GM21423 (cell line): ENCODE results near the gene PEA15.
A peak's percentile ranks its signal among the peaks of the same experiment; 100 is the strongest.

ENCODE experiments used
- ATAC-seq: cut with Tn5 transposase; IDR thresholded peaks from one replicate; pipeline ENCODE4 v1.9.1; 2021; ENCODE audit warnings: mild to moderate bottlenecking, moderate library complexity; ENCODE audit not compliant: unreplicated experiment

The PEA15 gene

GRCh38 chr1:160236806-160237205 lies 31.6 kb downstream of the PEA15 start:
- no peak for ATAC-seq

GRCh38 chr1:160237558-160237957 lies 32.4 kb downstream of the PEA15 start:
- ATAC-seq: no peak

GRCh38 chr1:160238408-160238807 lies 33.2 kb downstream of the PEA15 start:
- no peak for ATAC-seq

- ATAC-seq: no peak
These were observed 34.6 kb downstream of the PEA15 start for GRCh38 chr1:160239582-160240299.

GRCh38 chr1:160243767-160244166 lies 38.6 kb downstream of the PEA15 start:
- no peak for ATAC-seq

- no peak for ATAC-seq
These were observed 39.0 kb downstream of the PEA15 start for GRCh38 chr1:160244209-160244608.

- ATAC-seq: no peak
These were observed 40.2 kb downstream of the PEA15 start for GRCh38 chr1:160245434-160245833.

GRCh38 chr1:160247053-160247452 lies 41.9 kb downstream of the PEA15 start:
- no peak for ATAC-seq

- no peak for ATAC-seq
These were observed 45.8 kb downstream of the PEA15 start for GRCh38 chr1:160251011-160251410.

- ATAC-seq: no peak
These were observed 46.7 kb downstream of the PEA15 start for GRCh38 chr1:160251687-160252526.

- ATAC-seq: no peak
These were observed 50.7 kb downstream of the PEA15 start for GRCh38 chr1:160255781-160256300.

GRCh38 chr1:160256396-160257046 lies 51.3 kb downstream of the PEA15 start:
- ATAC-seq: no peak

- no peak for ATAC-seq
These were observed 52.3 kb downstream of the PEA15 start for GRCh38 chr1:160257411-160258015.

GRCh38 chr1:160258177-160258798 lies 53.1 kb downstream of the PEA15 start:
- no peak for ATAC-seq

- no peak for ATAC-seq
These were observed 55.5 kb downstream of the PEA15 start for GRCh38 chr1:160260406-160261382.

- ATAC-seq: peak; percentile 25
These were observed 56.3 kb downstream of the PEA15 start for GRCh38 chr1:160261556-160261892.

- peak; percentile 85 for ATAC-seq
These were observed 57.0 kb downstream of the PEA15 start, which contains the start of gene DCAF8 for GRCh38 chr1:160261893-160262794. Gene DCAF8, minus strand, starts transcription at chr1:160262549. Its CDS starts 18,541 bp downstream, at chr1:160244008.

- no peak for ATAC-seq
These were observed 59.7 kb downstream of the PEA15 start for GRCh38 chr1:160264795-160265307.
